Gastroesophageal sphincter (tissue), 4 donors: ENCODE measurements around the gene KDM4E. TPM values are rescaled to one million over a fixed set of nuclear protein-coding genes. Genes with fewer than 3 reads are reported as not detected.

ENCODE experiments used
- ATAC-seq: fragments of 150-250 bp; one replicate; pipeline ENCODE4 v1.9.1; 2016; ENCODE audit warnings: mild to moderate bottlenecking, moderate library complexity
- H3K27ac ChIP-seq, 4 donors: fragments of 200-600 bp; sonication (generic) in 3 of 4; 1 replicate in 3 of 4; 2 replicates in 1 of 4; pipeline ENCODE4 v1.5.1; 2016 to 2019
- H3K27me3 ChIP-seq: fragments of 200-600 bp; sonication (generic); one replicate; pipeline ENCODE4 v1.5.1; 2019
- H3K36me3 ChIP-seq, 2 donors: fragments of 200-600 bp; sonication (generic); one replicate each; pipeline ENCODE4 v1.5.1; 2019; ENCODE audit warnings: control low read depth in 1 of 2
- H3K4me1 ChIP-seq, 3 donors: fragments of 200-600 bp; sonication (generic); 1 replicate in 2 of 3; 2 replicates in 1 of 3; pipeline ENCODE4 v1.5.1; 2016 to 2019; ENCODE audit warnings: control low read depth in 2 of 3
- H3K4me3 ChIP-seq, 2 donors: fragments of 200-600 bp; sonication (generic); one replicate each; pipeline ENCODE4 v1.5.1; 2019; ENCODE audit warnings: mild to moderate bottlenecking in 1 of 2, moderate library complexity in 1 of 2
- H3K9me3 ChIP-seq, 3 donors: fragments of 200-600 bp; sonication (generic); one replicate each; pipeline ENCODE4 v1.5.1; 2017 to 2019; ENCODE audit warnings: control low read depth in 2 of 3
- EP300 ChIP-seq: sonication (generic); formaldehyde crosslinking; IDR thresholded peaks from one replicate; pipeline ENCODE4 v1.6.1; 2017; ENCODE audit warnings: antibody characterized with exemption, mild to moderate bottlenecking
- POLR2A ChIP-seq, 2 donors: fragments of 450-650 bp; IDR thresholded peaks; one replicate each; pipeline ENCODE4 v1.6.1; 2017; ENCODE audit warnings: antibody characterized with exemption in 2 of 2, mild to moderate bottlenecking in 2 of 2, moderate library complexity in 1 of 2
- POLR2AphosphoS5 ChIP-seq: sonication (generic); formaldehyde crosslinking; IDR thresholded peaks from one replicate; pipeline ENCODE4 v1.6.1; 2017; ENCODE audit warnings: antibody characterized with exemption
- WGBS, 2 donors: methylation state at CpG; one replicate each; pipeline ENCODE4 v1.1.5; 2018; ENCODE audit warnings: low coverage in 1 of 2; 5-methylcytosine and 5-hydroxymethylcytosine counted together
- total RNA-seq, 4 donors: library from RNA; depleted of rRNA; stranded (reverse); fragments of >200 nt; gene quantifications; one replicate each; pipeline ENCODE4 v1.1.0, GENCODE V29; 2016
- TF ChIP-seq, protein P1 (sequence below), 4 experiments: fragments of 200-600 bp in 2 of 4; fragments of 450-650 bp in 2 of 4; sonication (generic) in 1 of 4; IDR thresholded peaks; one replicate each; pipeline ENCODE4 v1.5.1; 2017 to 2019; ENCODE audit warnings: antibody characterized with exemption in 4 of 4, mild to moderate bottlenecking in 2 of 4, moderate library complexity in 2 of 4

KDM4E gene
- total RNA-seq, 4 donors from 2014 or later: not detected

GRCh38 chr11:95074792-95075563, 49.9 kb downstream of the KDM4E start:
- Histone ChIP-seq H3K4me3 (no peak overlapping the region), H3K27me3 (no peaks in the 10 kb centered on the region), H3K4me1 (peaks cover 0 to 40% (median 18%) of the 10 kb centered on the region in 3 donors), H3K9me3 (no peaks in the 10 kb centered on the region), H3K27ac (peak overlapping the region in 1 of 4 donors; percentile 18), H3K36me3 (no peaks in the 10 kb centered on the region)
- 34 to 60% methylated on average over 6 to 7 of the region's 8 CpGs for WGBS, 2 donors
- TF ChIP-seq, protein P1, sequence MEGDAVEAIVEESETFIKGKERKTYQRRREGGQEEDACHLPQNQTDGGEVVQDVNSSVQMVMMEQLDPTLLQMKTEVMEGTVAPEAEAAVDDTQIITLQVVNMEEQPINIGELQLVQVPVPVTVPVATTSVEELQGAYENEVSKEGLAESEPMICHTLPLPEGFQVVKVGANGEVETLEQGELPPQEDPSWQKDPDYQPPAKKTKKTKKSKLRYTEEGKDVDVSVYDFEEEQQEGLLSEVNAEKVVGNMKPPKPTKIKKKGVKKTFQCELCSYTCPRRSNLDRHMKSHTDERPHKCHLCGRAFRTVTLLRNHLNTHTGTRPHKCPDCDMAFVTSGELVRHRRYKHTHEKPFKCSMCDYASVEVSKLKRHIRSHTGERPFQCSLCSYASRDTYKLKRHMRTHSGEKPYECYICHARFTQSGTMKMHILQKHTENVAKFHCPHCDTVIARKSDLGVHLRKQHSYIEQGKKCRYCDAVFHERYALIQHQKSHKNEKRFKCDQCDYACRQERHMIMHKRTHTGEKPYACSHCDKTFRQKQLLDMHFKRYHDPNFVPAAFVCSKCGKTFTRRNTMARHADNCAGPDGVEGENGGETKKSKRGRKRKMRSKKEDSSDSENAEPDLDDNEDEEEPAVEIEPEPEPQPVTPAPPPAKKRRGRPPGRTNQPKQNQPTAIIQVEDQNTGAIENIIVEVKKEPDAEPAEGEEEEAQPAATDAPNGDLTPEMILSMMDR (IDR thresholded peaks at IDR 0.05): no peak
- TF ChIP-seq EP300: no peak
- peak; percentile 10 for ATAC-seq

GRCh38 chr11:95076416-95076815, 51.4 kb downstream of the KDM4E start:
- no peaks in the 10 kb centered on the region for H3K36me3 ChIP-seq
- TF ChIP-seq POLR2A (IDR thresholded peaks at IDR 0.05) (no peak), POLR2AphosphoS5 (peak; percentile 89), EP300 (no peak)
- H3K4me3 ChIP-seq: no peak overlapping the region
- no peaks in the 10 kb centered on the region for H3K9me3 ChIP-seq
- H3K27ac ChIP-seq: peak overlapping the region in 2 of 4 donors; percentile 30 to 47
- WGBS, 2 donors: 0 to 13% methylated on average over 1 of the region's 1 CpG
- no peaks in the 10 kb centered on the region for H3K27me3 ChIP-seq
- H3K4me1 ChIP-seq: peaks cover 0 to 32% (median 18%) of the 10 kb centered on the region in 3 donors
- peak; percentile 65 for ATAC-seq

- Histone ChIP-seq H3K36me3 (no peaks in the 10 kb centered on the region), H3K27ac (no peak overlapping the region), H3K4me3 (no peak overlapping the region), H3K9me3 (no peaks in the 10 kb centered on the region), H3K4me1 (peaks cover 0 to 33% (median 18%) of the 10 kb centered on the region in 3 donors), H3K27me3 (no peaks in the 10 kb centered on the region)
- ATAC-seq: no peak
- TF ChIP-seq POLR2A (IDR thresholded peaks at IDR 0.05) (no peak), POLR2AphosphoS5 (no peak), EP300 (no peak)
- TF ChIP-seq, protein P1 (IDR thresholded peaks at IDR 0.05): no peak
These were observed 51.9 kb downstream of the KDM4E start for GRCh38 chr11:95076981-95077380.

Other genes starting within 250 kb of the KDM4E start
- 10 to 100 TPM; 32.9 to 54.8 (median 44.1) TPM for gene CWC15, start 51.7 kb upstream of the KDM4E start, total RNA-seq
- gene KDM4D, start 51.5 kb upstream of the KDM4E start, total RNA-seq: under 1 TPM; 0.67 to 0.89 (median 0.79) TPM
- under 1 TPM in 1 of 4 donors, not detected in 3; 0.15 TPM for gene KDM4F, start 24.2 kb downstream of the KDM4E start, total RNA-seq
- 10 to 100 TPM; 28.6 to 34.9 (median 33.0) TPM for gene SRSF8, start 41.7 kb downstream of the KDM4E start, total RNA-seq
- gene ENDOD1, start 64.6 kb downstream of the KDM4E start, total RNA-seq: 10 to 100 TPM; 34.6 to 68.3 (median 54.6) TPM
- gene SESN3, start 205.9 kb downstream of the KDM4E start, total RNA-seq: 10 to 100 TPM; 24.5 to 32.8 (median 28.8) TPM